Activated CD4-positive, alpha-beta T cell treated with anti-CD3 and anti-CD28 coated beads, Interleukin-2, amount 50 U/mL, for 4 hours (primary cell): Measurements from ENCODE around the gene RANBP1.

Source experiments
- DNase-seq, 2 experiments: peaks; one replicate each; pipeline ENCODE4 v3.0.0-alpha.2; 2020

RANBP1 gene

DNA sequence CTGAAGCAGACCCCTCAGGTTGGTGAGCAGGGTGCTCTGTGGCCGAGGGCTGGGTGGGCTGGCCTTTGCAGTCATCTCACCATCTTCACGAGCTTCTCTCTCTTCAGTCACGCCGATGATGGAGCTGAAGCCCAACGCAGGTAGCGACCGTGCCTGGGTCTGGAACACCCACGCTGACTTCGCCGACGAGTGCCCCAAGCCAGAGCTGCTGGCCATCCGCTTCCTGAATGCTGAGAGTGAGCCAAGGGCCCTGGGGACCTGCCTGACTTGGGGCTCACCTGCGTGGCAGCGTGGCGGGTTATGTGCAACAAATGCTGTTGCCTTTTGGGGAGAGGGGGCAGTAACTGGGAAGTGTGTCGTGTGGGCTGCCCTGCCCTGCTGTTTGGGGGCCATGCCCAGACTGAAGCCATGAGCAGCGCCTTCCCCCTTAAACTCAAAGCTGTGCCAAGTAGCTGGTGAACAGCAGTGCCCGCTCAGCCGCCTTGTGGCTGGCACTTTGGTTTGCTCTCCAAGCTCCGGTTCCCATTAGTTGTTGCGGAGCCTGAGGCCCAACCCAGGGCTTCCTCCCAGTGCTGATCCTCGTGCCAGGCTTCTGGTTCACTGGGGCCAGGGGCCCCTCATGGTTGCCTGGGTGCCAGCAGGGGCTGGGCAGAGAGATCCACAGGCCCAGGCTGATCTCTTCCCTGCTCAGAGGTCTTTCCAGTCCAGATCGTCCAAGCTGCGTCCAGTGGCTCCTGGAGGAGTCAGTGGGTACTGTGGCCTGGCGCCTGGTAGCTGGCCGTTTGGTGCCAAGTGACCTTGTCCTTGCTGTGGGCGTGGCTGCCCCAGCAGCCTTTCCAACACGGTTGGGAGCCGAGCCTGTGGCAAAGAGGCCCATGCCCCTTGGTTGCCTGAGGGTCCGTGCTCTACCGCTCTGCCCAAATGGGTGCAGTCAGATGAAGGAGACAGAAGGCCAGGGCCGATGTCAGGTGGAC lies 9.6 kb downstream of the RANBP1 start:
- no peak for DNase-seq

DNA sequence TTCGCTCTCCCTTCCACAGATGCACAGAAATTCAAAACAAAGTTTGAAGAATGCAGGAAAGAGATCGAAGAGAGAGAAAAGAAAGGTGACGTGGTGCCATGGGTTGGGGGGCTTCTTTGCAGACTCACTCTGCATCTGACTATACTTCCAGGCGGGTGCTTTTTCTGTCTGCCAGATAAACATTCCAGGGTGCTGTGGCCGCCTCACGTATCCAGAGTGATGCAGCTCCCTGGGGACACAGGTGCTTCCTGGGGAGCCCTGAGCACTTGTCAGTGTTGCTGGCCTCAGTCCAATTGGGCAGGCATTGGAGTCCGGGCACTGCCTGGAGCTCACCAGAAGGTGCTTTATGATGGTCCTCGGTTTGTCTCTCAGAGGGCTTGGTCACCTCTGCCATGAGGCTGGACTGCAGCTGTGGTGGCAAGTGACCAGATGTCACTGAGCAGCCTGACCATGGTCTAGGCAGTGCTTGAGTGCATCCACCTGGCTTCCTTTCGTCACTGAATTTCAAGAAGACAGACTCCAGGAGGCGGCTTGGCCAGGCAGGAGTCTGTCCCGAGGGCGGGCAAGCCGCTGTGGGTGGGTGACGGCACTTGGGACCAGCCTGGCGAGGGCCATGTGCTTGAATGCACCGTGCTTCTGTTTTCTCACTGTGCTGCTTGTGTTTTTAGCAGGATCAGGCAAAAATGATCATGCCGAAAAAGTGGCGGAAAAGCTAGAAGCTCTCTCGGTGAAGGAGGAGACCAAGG lies 10.6 kb downstream of the RANBP1 start:
- no peak for DNase-seq

DNA sequence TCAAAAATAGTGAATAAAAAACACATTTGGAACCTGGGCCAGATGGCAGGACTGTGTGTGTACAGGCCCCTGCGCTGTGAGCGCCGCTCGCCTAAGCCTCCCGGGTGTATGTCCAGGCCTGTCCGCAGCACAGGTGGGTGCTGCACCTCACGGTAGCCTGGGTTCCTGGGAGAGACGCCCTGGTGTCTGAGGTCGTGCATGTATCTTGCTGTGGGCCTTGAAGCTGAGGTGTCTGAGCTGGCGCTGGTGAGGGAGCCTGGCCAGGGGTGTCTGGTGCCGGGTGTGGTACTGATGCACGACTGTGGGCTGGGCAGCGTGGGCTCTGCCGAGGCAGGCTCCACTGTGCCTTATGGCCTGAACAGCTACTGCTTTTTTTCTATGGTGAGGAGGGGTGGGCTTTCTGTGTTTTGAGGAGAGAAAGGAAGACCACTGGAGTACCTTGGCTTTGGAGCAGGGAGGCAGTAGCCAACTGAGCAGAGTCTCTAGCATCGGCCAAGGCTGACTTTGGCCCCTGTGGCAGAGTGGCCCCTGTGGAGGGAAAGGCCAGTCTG lies 11.5 kb downstream of the RANBP1 start:
- DNase-seq = no peak

DNA sequence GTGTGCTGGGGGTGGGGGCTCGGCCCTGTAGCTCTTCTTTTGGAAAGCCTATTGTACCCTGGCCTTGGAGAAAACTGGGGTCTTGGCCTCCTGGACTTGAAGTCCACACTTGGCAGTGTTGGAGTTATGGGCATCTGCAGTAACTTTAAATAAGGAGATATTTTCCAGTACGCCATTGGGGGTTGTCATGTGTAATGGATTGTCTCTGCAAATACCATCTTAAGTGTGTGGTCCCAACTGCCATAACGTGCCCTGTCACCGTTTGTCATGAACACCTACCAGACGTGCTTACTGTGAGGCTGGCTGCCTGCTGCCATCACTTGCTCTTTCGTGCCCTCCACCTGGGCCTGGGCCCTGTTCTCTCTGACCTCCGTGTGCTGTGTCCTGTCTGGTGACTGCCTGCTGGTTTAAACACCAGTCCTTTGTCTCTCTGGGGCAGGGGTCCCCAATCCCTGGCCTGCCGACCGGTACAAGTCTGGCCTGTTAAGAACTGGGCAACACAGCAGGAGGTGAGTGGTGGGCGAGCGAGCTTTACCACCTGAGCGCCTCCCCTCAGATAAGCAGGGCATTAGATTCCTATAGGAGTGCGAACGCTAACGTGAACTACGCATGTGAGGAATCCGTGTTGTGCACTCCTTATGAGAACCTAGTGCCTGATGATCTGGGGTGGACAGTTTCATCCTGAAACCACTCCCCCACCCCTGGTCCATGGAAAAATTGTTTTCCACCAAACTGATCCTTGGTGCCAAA lies 12.1 kb downstream of the RANBP1 start:
- DNase-seq = no peak

DNA sequence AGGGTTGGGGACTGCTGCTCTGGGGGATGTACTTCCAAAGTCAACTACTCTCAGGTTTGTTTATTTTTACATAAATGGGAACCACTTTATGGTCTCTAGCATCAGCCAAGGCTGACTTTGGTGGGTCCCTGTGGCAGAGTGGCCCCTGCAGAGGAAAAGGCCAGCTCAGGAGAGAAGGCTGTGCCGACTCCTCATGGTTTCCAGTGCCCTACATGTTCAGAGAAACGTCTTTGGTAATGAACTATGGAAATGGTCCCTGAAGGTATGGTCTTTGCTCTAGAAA lies 12.7 kb downstream of the RANBP1 start:
- DNase-seq = no peak

DNA sequence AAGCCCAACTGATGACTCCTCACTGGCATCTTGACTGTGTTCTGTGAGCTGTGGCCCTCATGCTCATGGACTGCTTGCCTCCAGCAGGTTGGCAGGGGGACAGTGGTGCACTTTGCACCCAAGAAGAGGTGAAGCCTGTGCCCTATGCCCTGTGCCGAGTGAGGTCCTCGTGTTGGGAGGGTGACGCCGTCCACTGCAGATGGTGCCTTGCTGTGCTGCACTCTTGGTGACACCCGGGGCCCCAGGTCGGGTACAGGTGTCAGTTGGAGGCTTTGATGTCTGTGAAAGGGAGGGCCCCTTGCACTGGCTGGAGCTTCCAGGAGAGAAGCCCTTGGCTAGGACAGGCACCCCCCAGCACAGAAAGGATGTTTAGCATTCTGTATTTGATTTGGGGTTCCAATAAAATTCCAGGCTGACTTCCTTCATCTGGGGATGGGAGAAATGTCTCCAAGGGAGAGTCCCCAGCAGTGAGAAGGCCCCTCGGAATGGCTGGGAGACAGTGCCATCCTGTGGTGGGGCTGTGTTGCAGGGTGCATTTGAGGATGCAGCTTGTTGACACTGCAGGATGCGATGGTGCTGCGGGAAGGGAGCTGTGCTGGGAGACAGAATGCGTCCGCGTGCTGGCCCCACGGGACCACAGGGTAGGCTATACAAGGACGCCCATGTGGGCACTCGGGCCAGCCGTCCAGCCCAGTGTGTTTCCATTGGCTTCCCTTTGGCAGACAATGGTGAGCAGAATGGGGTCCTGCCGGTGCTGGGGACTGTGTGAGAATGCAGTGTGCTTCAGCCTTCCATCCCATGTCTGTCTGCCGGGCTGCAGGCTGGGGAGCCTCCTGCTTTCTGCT lies 13.2 kb downstream of the RANBP1 start:
- peak; percentile 51 to 59 for DNase-seq

DNA sequence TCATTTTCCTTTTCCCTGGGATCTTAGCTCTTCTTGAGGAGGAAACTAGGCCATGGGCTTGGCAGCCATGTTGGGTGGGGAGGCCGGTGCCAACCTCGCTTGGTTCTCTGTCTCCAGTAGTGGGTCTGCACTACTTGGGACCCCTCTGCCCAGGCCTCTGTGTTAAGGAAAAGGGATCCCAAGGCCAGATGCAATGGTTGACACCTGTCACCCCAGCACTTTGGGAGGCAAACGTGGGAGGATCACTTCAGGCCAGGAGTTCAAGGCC lies 13.8 kb downstream of the RANBP1 start:
- DNase-seq = no peak

DNA sequence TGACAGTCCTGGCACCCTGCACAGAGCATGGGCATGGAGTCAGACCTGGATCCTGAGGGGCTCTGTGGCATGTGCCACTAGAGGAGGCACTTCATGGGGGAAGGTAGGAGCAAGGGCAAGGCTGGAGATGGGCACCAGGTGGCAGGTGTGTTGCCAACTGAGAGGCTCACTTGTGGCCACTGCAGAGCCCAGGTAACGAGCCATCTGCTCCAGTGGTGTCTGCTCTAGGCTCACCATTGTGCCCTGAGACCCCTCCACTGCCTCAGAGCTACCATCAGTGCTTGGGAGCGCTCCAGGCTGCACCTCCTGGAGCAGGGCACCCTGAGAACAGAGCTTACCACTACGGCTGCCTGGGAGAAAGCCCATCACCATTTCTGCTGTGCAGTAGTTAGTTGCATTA lies 14.4 kb downstream of the RANBP1 start:
- no peak for DNase-seq

DNA sequence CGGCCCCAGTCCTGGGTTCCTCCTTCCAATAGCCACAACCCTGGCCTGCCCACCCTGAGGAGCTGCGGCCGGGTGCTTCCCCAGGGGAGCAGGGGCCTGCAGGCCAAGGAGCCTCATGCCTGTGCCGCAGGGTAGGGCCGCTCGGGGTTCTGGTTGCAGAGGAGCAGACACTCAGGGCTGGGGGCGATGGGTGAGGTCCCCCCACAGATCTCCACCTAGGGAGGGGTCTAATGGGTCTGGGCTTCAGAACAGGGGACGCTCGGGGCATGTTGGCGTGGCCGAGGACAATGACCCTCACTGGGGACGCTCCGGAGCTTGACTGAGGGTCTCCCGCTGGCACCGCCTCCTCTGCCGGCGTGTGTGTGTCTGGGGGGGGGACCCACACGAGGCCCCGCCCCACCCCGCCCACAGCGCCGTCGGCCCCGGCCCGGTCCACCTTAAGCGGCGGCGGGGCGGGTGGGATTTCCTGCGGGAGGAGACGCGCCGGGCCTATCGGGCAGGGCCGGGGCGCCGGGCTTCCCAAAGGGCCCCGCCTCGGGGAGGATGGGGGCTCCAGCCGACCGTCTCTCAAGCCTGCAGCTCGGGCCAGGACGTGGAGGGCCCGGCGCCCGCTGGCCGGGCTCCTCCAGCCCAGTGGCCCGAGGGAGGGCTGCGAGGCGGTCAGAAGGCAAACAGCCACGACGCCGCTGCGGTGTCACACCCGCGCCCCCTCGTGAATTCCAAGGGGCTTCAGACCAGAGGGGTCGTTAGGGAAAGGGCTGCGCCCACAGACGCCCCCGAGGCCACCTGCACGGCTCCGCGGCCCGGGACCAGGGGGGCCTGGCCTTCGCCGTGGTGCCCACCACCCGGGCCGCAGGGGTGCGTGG lies 15.1 kb downstream of the RANBP1 start:
- DNase-seq = peak; percentile 73 to 77

DNA sequence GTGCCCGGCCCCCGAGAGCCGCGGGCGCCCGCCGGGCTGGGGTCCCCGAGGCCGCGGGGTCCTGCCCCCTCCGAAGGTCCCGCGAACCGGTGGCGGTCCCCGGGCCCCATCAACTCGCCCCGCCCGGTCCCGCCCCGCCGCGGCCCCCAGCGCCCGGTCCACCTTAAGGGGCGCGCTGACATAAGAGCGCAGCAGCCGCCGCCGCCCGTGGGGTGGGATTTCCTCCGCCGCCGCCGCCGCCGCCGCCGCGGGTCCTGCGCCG lies 15.6 kb downstream of the RANBP1 start, which contains the start of gene ZDHHC8:
TSS of gene ZDHHC8 (plus strand) at position 208 of the 262 bp plus-strand sequence. CDS start 144 bp downstream, outside the sequence.
- DNase-seq = peak; percentile 36 to 41

DNA sequence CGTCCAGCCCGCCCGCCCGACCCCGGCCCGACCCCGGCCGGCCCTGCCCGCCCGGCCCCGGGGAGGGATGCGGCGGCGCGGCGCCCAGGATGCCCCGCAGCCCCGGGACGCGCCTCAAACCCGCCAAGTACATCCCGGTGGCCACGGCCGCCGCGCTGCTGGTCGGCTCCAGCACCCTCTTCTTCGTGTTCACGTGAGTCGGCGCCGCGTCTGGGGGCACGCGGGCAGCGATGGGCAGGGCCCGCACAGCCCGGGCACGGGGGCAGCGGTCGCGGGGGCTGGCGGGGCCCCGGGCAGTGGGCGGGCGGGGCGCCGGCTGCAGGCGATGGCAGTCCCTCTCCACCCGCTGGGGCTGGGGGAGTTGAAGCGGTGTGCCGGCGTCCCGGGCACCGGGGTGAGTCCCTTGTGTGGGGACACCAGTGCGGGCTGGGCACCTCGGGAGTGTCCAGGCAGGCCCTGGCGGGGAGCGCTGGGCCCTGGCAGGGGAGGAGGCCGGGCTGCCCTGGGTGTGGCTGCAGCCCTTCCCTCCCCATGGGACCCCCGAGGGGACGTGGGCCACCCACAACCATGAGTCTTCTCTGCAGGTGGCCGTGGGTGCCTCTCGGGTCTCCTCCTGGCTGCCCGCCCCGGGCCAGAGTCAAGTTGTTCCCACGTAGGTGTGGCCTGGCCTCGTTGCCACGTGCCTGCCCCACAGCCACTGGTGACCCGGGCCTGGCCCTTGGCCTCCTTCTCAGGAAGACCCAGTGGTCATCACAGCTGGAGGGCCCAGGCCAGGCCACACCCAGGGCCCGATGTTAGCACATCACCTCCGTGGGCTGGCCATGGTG lies 16.2 kb downstream of the RANBP1 start:
- no peak for DNase-seq

DNA sequence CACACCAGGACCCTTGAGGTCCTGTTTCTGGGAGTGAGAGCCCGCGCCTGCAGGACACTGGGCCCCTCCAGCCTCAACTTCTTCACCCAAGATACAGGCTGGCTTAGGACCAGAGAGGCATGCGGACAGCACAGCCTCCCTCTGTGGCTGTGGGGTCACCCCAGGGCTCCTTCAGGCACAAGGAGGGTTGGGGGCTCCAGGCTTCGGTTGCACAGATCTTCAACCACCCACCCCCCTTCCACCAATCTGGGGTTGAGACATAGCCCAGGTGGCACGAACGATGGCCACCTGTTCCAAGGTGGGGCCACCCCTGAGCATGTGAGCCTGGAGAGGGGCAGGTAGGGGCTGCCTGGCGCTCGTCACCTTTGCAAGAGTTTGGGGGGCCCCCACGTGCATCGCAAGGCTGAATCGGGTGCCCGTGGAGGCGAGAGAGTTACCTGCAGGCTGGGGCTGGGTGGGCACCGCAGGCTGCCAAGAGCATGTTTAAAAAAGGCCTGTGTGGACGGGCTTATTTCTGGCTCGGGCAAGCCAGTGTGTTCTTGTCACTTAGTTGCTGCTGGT lies 16.9 kb downstream of the RANBP1 start:
- no peak for DNase-seq

DNA sequence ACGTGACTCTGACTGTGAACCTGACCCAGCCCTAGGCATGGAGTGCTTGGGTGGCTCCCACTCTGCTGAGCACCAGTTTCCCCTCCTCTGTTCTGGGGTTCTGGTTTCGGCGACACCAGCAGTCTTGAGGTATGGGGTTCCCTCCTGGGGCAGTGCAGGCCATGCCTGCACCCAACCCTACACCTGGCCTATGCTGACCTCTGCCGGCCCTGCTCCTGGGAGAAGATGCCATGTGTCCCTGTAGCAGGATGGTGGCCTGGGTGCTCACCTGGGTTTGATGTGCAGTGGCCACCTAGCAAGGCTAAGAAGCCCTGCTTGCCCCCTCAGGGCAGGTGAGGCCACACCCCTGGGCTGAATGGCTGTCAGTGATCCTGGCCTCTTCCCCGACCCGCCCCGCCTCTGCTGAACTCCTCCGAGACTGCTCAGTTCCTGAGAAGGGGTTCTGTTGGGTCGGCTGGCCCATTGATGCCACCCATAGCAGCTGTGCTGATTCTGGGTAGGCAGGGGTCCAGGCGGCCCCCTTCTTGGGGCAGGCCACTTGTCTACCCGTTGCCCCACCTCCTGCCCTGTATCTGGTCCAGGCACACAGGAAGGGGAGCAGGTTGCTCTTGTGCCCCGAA lies 18.1 kb downstream of the RANBP1 start:
- no peak for DNase-seq

DNA sequence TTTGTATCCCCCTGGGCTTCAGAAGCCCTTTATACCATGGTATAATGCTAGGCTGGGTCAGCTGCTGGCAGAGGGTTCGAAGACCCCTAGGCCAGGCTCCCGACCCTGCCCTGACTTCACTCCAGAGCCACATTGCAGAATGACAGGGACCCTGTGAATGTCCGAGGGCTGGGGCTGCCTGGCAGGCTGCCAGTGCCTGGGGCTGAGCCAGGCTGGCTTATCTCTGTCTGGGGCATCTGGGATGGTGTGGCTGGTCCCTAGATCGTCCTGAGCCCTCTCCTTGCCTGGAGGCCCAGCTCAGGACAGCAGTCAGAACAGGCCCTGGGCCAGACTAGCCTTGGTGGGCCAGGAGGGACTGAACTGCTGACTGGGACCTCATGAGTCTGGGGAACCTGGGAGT lies 19.4 kb downstream of the RANBP1 start:
- DNase-seq = no peak

DNA sequence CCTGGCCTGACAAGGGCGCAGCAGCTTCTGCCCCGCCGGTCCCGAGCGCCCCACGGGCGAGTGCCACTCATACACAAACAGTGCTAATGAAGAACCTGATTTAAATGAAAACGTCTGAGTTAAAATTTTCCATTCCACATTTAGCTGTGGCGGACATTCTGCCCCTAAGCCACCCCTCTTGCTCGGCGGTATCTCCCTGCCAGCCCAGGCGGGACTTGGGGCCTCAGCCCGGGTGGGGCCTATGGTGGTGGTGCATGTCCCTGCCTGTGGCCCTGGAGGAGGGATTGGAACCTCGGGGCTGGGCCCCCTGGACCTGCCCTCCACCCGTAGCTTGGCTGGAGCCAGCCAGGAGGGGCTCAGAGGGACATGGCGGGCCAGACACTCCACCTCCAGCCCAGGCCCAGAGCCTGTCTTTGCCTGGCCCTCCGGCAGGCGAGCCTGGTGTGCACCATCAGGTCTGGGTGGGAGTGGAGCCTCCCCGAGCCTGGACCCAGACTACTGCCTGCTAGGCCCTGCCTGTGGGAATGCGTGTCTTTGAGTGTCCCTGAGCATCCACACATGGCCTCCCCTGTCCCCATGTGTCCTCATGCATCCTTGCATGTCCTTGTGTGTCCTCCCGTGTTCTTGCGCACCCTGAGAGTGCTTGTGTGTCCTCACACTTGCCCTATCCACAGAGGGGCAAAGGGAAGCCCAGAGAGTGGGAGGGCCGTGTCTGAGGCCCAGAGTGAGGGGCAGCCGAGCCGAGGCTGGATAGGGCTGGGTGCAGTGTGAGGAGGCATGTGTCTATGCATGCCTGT lies 20.1 kb downstream of the RANBP1 start:
- no peak for DNase-seq

DNA sequence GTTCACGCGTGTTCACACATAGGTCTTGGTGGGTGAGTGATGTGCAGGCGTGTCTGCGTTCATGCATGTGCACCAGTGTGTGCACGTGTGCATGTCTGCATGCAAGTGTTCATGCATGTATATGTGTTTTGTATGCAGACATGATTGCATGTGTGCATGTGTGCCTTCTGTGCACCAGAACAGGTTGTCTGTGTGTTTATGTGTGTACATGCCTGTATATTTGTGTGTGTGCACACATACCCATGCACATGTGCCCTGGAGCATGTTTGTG lies 20.6 kb downstream of the RANBP1 start:
- DNase-seq = no peak

DNA sequence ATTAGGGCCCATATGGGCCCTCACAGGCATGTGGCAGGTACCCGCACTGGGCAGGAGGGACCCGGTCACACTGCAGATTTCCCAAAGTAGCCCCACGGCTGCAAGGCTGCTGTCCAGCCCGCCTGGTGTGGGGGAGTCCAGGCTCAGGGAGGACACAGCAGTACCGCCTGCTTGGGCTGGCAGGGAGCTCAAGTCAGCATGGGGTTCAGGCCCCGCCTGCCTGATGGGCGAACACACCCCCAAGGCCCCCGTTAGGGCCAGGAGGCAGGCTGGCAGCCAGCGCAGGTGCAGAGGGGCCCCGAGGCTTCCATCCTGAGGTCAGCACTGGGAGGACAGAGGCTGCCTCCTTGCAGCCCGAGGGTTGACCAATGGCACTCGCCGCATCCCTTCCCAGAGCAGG lies 21.2 kb downstream of the RANBP1 start:
- DNase-seq = no peak

DNA sequence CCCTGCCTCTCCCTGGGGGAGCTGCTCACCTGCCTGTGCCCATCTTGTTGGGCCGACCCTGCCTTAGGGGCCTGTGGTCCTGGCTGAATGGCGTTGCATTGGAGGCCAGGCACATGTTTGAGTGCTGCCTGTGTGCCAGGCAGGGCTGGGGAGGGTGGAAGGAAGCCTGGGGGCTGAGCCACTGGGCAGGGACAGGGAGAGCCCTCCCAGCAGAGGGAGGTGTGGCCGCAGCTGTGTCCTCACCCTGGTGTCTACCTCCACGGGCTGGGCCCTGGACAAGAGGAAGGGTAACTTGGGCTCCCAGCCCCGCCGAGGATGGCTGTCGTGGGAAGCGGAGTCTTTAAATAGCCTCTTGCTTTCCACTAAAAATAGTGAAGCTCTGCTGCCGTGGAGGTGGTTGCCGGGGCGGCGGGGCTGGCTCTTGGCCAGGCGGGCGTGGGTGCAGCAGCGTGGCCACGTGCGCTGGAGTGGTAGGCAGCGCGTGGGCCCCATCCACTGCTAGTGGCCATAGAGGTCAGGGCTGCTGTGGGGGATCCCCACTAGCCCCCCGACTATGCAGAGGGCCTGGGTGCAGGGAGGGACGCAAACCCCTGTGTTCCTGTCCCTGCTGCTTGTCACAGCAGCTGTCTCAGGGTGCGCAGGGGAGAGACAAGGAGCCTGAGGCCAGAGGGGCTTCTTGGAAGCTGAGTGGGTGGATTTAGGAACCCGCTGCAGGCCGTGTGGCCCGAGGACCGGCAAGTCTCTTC lies 21.9 kb downstream of the RANBP1 start:
- no peak for DNase-seq

DNA sequence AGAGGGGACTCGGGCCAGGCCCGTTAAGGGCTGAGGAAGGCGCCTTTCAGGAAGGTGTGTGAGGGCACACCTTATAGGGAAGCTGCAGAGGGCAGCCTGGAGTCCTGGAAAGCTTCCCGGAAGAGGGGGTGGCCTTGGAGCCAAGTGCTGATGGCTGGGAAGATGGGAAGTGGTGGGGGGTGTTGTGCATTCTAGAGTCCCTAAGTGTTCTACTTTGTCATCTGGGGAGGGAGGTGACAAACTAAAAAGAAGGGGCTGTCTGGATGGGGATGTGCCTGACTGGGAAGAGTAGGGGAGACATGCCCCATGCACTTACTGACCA lies 22.5 kb downstream of the RANBP1 start:
- DNase-seq = no peak
